Activated CD8-positive, alpha-beta memory T cell treated with anti-CD3 and anti-CD28 coated beads for 48 hours (primary cell): ENCODE results near the gene LY6G6D.
"Not testable (repeated sequence)": the region's sequence is repeated elsewhere in the genome, so short reads cannot be mapped to it uniquely, and the experiment has no call there.

Source experiments
- DNase-seq, 3 experiments: peaks; one replicate each; pipeline ENCODE4 v3.0.0-alpha.2; 2020; ENCODE audit warnings: low read depth in 2 of 3, low spot score in 2 of 3

The LY6G6D gene

DNA sequence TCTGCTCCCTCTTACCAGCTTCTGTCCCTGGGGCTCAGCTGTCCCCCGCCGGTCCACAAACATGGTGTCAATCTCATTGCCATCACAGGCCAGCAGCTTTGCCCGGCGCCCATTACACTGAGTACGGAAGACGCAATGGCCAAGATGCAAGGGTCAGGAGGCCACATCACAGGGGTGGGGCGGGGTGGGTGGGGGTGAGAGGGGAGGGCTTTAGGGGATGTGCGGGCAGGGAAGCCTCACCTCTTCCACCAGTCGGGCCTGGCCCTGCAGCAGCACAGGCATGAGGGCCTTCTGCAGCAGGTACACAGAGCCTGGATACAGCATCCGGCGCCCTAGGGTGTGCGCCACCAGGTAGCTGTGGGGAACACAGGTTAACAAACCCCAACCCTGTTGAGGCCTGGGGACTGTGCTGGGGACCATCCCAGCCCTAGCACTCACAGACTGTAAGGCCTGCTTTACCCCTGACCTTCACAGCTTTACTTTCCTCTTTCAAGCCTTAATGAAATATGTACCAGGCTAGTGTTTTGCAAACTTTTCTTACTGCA, 23.5 kb upstream of the LY6G6D start:
- no peak for DNase-seq

DNA sequence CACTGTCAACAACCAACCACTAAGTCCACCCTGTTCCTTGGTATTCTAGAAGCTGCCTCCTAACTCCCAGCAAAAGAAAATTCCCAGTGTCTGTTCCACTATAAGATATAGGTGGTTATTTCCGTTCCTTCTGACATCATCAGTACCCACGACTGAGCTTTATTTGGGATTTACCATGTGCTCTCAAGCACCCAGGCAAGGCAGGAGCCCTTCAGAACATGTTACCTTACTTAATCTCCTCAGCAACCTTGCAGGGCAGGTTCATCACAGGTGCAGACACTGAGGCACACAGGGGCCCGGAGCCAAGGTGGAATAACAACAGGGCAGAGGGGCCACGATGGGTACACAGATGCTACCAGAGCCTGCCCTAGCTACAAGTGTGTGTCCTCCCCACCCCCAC, 22.8 kb upstream of the LY6G6D start:
- DNase-seq = no peak

DNA sequence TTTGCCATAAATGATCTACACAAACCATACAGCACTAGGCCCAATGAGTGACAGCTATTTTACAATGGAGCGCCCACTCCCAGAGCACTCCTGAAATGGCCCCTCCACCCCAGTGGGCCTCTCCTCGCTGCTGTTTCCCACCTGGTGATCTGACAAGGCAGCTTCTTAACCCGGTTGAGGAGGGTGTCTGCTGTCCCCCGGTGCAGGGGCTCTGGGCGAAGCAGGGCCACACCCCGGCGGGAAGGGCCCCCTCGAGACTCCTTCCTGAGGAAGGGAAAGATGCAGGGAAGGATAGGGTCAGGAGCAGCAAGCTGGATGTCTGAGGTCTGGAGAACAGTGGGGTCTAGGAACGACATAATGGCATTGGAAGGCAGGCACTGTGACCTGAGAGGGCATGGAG, 22.3 kb upstream of the LY6G6D start:
- no peak for DNase-seq

DNA sequence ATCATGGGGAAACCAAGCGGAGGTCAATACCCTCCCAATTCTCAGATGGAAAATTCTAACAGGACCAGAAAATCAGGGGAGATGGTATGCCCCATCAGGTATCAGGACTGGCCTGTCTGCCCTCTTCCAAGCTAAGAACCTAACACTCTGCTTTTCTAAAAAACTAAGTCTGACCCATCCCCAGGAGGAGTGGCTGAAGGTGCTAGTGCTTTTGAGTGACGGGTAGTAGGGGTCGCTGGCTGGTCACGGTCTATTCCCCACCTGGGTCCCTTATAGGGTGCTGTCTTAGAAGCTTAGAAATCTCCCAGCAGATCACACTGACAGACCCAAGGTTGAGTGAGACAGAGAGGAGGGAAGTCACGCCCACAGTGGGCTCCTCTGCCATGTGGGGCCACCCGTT, 21.6 kb upstream of the LY6G6D start:
- no peak for DNase-seq

DNA sequence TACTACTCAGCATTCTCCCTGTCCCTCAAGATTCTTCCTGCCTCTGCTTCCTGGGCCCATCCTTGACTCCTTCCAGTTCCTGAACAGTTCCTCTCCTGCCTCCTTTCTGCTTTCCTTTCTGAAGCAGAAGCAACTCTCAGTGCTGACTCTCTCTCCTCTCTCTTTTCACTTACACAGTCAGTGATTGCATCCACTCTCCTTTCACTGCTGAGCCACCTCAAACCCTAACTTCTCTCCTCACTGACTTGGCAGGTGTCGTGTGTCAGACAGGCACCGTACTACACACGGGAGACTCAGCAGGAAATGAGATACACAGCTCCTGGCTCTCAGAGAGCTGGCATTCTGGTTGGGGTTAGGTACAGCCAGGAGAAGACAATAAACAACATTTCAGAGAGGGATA, 17.6 kb upstream of the LY6G6D start:
- no peak for DNase-seq

DNA sequence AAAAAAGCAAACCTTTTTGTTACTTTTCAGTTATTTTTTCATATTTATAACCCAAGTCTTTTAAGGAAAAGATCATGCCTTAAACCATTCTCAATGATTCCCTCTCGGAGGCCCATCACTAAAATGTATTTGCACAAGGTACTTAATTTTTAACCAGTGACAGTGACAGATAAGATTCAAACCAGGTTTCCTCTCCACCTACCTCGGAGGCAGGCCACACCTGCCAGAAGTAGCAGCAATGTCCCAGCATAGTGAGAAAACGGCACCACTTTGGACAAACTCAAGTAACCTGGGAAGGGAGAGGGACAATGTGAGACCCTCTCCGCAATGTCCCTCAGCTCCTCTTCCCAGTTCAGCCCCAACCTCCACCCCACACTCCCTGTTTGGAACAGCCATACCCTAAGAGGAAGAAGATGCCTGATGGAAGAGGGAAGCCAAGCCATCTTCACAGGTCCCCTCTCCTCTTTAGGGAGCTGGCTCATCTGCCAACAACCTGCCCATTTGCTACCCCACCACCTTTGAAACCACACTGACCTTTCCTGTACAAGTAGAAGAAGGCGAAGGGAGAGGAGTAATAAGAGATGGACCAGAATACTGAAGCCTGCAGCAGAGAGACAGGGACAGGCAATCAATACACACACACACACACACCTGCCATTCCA, 14.3 kb upstream of the LY6G6D start:
- DNase-seq = no peak

DNA sequence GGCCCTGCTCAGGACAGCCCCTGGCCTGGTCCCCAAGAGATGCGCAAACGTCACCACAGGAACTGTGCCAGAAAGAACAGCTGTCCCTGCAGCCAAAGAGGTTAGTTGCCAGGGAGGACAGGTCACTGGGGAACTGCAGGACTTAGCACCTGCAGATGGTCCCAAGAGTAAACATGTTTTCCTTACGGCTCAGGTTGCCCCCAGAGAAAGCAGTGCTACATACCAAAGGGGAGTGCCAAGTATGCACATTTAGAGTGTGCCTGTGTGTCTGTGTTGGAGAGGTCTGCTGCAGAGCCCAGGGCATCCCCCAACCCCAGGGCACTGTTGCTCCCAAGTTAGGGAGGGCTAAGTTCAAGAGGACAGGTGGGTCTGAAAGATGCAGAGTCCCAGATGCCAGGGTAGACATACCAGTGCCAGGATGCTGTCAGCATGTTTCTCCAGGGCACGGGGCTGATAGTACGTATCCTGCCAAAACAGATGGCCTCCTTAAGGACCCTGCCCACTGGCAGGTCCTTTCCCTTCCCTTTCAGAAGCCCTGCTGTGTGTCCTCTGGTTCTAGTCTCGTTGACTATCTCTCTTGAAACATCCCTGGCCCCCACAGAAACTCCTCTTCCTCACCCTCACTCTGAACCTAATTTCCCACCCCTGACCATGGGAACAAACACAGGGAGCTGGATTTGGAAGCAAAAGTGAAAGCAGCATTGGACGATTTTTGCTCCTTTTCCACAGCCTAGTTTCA, 13.3 kb upstream of the LY6G6D start:
- DNase-seq = no peak

DNA sequence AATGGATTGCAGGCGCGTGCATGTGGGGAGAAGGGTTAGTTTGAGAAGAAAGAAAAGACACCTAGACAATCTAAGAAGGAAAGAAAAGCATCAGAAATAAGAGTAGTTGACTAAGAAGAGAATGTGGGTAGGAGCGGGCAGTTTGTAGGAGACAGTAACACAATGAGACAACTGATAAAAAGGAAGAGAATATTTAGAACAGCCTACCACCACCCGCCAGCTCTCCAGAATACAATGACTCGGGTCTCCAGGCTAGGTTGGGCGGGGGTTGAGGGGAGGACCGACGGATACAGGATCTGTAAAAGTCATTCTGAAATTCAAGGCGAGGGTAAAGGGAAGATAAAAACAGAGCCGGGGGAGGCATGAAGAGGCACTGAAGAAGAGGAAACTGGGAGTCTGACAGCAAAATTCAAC, 12.7 kb upstream of the LY6G6D start:
- DNase-seq = no peak

DNA sequence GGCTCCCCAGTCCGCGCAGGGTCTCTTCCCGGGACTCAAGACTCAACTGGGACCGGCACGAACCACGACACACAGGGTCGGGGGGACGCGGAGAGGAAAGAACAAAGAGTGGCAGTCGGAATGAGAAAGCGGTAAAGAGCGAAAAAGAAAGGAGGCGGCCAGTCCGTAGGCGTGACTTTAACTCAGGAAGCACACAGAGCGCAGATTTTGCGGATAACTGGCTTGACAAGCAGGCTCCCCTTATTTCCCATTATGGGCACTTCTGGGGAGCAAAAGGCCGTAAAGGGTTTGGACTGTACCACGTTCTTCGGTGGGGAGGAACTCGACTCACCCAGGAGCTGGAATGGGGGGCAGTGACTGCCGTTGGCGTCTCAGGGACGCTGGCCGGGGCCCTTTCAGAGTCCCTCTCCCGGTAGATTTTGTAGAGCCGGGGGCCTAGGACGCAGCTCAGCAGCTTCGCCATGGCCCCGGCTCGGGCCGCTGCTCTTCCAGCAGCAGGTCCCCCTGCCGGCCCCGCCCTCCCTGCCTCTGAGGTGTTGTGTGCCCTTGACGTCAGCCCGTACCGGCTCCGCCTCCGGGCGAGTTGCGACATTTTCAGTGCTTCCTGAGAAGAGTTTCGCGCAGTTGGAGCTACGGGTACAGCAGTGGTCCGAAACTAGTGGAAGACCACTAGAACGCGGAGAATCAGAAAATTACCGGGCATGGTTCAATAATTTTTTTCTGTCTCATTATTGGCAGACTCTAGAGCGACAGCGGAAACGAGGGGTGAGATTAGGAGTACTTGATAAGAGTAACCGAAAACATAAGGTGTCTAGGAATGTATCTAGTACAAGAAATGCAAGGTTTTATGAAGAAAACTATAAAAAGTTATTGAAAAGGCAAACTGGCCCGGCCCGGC, 12.1 kb upstream of the LY6G6D start, which contains the start of gene ABHD16A:
Gene ABHD16A, minus strand, starts transcription at position 506 of the 898 bp plus-strand sequence. Its CDS starts 43 bp downstream, at position 463.
- DNase-seq = peak; percentile 92 to 96 (median 93)

DNA sequence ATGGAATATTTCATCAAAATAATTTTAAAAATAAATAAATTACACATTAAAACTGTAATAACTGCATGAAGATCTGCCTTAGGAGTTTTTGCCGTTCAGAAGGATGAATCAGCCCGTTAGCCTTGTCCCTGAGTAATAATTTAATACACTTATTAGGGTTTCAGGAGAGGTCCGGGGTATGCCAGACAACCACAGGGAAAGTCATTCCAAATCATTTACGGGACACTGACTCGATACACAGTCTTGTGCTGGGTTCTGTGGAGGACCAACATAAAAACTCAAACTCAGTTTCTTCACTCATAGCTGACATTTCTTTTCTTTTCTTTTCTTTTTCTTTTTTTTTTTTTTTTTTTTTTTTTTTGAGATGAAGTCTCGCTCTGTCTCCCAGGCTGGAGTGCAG, 9.2 kb upstream of the LY6G6D start:
- DNase-seq = no peak

DNA sequence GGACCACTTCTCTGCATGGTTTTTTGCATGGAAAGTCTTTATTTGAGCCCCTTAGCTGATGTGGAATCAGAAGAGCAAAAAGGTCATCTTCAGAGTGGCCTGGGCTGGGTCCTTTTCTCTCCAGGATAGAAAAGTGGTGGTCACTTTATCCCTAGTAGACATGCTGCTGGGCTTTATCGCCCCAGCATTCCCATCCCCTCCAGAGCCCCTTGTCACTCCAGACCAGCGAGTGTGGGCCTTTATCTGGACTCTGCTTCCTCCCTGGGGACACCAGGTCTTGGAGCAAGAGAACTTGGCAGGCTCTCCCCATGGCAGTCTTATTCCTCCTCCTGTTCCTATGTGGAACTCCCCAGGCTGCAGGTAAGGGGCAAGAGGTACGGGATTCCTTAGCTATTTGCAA, 8.5 kb upstream of the LY6G6D start, which contains the start of gene LY6G6F:
Gene LY6G6F, plus strand, starts transcription at position 268 of the 400 bp plus-strand sequence. Its CDS starts 41 bp downstream, at position 309.
- DNase-seq = no peak

DNA sequence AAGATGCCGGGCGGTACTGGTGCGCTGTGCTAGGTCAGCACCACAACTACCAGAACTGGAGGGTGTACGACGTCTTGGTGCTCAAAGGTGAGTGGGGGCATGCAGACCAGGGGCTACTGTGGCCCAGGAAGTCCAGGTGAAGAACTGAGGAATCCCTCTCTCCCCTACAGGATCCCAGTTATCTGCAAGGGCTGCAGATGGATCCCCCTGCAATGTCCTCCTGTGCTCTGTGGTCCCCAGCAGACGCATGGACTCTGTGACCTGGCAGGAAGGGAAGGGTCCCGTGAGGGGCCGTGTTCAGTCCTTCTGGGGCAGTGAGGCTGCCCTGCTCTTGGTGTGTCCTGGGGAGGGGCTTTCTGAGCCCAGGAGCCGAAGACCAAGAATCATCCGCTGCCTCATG, 7.4 kb upstream of the LY6G6D start:
- DNase-seq = no peak

DNA sequence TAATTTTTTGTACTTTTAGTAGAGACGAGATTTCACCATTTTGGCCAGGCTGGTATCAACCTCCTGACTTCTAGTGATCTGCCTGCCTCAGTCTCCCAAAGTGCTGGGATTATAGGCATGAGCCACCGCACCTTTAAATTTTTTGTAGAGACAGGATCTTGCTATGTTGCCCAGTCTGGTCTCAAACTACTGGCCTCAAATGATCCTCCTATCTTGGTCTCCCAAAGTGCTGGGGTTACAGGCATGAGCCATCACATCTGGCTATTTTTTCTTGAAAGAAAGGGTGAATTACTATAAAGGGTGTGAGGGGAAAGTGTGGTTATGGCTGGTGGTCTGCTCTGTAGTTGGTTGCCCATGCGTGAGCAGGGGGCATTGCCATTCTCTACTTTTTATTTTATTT, 6.9 kb upstream of the LY6G6D start:
- DNase-seq = no peak

DNA sequence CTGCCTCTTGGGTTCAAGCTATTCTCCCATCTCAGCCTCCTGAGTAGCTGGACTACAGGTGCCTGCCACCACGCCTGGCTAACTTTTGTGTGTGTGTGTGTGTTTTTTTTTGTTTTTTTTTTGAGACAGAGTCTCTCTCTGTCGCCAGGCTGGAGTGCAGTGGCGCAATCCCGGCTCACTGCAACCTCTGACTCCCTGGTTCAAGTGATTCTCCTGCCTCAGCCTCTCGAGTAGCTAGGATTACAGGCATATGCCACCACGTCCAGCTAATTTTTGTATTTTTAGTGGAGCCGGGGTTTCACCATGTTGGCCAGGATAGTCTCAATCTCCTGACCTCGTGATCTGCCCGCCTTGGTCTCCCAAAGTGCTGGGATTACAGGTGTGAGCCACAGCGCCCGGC, 6.0 kb upstream of the LY6G6D start:
- not testable (repeated sequence) for DNase-seq

DNA sequence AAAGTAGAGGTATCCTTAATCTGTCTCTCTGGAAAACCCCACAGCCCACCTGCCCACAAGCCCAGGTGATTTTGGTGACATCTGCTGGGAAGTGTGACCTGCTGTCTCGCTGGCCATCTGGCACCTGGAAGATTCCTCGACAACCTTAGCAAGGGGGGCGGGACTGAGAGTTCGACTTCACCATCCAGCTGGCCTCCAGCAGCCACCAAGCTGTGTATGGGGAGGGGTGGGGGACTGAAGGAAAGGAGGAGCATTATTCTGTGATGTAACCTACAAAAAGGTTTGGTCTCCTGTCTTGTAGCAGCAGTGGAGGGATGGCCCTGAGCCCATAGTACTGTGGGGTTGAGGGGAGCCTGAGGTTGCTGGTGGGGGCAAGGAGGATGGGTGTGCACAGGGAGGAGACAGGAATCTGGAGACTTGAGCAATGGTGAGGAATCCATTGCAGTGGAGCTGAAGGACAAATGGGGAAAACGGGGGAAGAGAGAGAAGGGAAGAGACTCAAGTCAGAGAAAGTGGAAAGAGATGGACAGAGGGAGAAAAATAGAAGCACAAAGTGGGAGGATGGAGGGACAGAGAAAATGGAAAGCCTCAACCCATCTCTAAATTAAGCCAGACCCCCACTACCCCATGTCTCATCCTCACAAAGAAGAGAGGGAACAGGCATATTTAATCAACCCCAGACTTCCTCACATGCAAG, 4.5 kb upstream of the LY6G6D start:
- no peak for DNase-seq

DNA sequence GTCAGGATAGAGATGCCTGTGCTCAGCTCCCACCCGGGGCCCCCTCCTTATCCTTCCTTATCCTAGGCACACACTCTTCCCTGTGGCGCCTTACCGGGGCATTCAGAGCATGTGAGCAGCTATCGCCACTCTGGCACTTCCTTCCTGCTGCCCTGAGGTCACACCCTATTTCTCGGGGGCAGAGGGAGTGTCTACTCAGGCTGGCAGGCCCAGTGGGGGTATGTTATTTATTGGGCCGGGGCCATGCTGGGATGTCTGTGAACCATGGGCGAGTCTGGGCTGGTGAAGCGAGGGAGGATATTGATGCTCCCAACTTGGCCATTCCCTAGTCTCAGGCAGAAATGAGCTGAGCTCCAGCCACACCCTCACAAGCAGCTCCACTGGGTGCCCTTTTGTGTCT, 3.9 kb upstream of the LY6G6D start:
- DNase-seq = no peak

DNA sequence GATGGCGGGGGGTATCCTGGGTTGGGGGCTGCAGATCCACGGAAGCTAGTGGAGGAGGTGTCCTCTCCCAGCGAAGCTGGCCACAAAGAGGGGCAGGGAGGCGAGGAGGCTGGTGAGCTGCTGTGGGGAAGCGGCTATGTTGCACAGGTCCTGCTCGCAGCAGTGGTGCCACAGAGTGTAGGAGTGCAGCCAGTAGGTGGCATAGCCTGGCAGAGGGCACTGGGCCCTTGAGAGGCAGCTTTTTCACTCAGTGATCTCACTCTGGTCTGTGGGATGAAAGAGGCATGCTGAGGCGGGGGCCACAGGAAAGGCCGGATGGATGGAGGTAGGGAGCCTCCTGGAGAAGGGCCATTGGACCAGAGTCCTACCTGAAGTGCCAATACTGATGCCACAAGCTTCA, 2.9 kb upstream of the LY6G6D start:
- no peak for DNase-seq

DNA sequence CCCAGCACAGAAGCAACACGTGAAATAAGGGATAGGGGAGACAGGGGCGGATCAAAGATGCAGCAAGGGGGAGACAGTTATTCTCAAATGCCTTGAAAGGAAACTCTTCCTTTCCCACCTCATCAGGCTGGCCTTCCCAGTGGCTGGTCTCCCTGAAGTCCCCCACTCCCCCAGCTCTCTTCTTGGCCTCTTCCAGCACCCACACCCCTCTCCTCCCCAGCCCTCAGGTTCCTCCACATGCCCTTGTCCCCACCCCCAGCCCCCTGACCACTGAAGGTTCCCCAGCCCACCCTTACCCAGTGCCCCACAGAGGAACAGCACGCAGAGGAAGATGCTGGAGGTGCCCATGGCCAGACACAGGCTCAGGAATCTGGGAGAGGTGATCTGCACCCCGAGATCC, 1.7 kb upstream of the LY6G6D start:
- no peak for DNase-seq

DNA sequence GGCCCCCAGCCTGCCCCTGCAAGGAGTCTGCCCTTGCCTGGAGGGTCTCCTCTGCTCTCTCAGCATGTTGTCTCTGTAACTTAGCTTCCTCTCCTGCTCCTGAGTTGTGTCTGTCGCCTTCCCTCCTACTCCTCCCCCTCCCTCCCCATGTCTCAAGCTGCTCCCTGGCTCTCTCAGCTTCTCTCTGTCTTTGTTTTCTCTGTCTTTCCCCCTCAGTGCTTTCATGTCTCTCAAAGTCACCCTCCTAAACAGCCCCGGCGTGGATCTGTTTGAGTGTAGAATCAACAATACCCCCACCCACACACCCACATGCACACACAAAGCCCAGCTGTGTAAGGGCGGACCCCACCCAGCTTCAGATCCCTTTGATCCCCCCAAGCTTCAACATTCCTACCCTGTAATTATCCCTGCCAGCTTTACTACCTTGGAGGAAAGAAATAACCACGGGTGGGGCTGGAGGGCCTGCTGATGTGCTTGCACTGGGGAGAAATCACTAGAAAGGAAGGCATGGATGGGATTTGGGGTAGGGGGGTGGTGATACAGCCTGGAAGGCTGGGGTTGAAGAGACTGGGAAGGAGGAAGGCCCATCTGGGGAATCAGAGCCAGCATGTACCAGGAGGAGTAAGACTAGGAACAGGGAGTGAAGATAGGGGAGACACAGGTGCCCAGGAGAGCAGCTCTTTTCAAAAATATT, 1.0 kb upstream of the LY6G6D start:
- no peak for DNase-seq
